ENCODE results near the gene SF3B2. TPM values are rescaled to one million over a fixed set of nuclear protein-coding genes. Genes with fewer than 3 reads are reported as not detected.
A peak's percentile ranks its signal among the peaks of the same experiment; 100 is the strongest.
"Not testable (repeated sequence)": the region's sequence is repeated elsewhere in the genome, so short reads cannot be mapped to it uniquely, and the experiment has no call there.

Gene SF3B2
- total RNA-seq, 1 experiment from 2014 or later: 300 TPM

DNA sequence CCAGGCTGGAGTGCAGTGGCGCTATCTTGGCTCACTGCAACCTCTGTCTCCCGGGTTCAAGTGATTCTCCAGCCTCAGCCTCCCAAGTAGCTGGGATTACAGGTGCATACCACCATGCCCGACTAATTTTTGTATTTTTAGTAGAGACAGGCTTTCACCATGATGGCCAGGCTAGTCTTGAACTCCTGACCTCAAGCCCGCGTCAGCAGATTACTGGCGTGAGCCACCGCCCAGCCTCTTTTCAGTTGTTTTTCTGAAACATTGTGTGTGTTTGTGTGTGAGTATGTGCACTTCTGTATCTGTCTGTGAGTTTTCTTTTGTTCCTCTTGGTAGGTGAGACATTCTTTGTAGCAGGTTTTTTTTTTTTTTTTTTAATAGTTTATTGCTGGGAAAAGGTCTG, 26.8 kb downstream of the SF3B2 start:
- POLR2A ChIA-PET; H3K36me3 ChIP-seq (ENCODE audit: control insufficient read depth in 1 of 2, insufficient read depth in 2 of 2, low read length in 2 of 2); H2AFZ ChIP-seq (ENCODE audit: low read depth, low read length, poor library complexity, severe bottlenecking); H3K9ac ChIP-seq (ENCODE audit: low read length); intact Hi-C loops (cut with micrococcal nuclease); DNase-seq (ENCODE audit: low read depth, low spot score); H3K4me2 ChIP-seq (ENCODE audit: low read length); H3K27ac ChIP-seq (ENCODE audit: low read depth, low read length); H4K20me1 ChIP-seq (ENCODE audit: insufficient read depth); H3K27me3 ChIP-seq (ENCODE audit: insufficient read depth, low read length); RAD21 ChIA-PET (ENCODE audit: low non-redundant PET in 1 of 2, low total read pairs in 2 of 2, uncharacterized antibody in 2 of 2, unreplicated experiment in 2 of 2); ATAC-seq; H3K9me2 ChIP-seq (ENCODE audit: insufficient read depth); H3K4me3 ChIP-seq (replicated peaks in 1 of 2; ENCODE audit: low read depth in 1 of 2, low read length in 2 of 2); BruUV-seq (replicated peaks); H3K9me3 ChIP-seq (ENCODE audit: control insufficient read depth in 1 of 2, insufficient read depth in 1 of 2, low read depth in 1 of 2, low read length in 2 of 2): not testable (repeated sequence)
- Histone ChIP-seq H3K79me2 (ENCODE audit: insufficient read depth, low read length) (peaks cover 38% of the 10 kb centered on the region), H3K4me1 (ENCODE audit: control insufficient read depth in 1 of 2, insufficient read depth in 2 of 2, low read length in 2 of 2) (peaks cover 43 to 63% of the 10 kb centered on the region in 2 experiments)
- CTCF ChIA-PET: interaction anchor here (1.4 kb wide), 1 partner anchor 11 kb away, joined by 3 read pairs; no protein-coding TSS in a partner anchor

DNA sequence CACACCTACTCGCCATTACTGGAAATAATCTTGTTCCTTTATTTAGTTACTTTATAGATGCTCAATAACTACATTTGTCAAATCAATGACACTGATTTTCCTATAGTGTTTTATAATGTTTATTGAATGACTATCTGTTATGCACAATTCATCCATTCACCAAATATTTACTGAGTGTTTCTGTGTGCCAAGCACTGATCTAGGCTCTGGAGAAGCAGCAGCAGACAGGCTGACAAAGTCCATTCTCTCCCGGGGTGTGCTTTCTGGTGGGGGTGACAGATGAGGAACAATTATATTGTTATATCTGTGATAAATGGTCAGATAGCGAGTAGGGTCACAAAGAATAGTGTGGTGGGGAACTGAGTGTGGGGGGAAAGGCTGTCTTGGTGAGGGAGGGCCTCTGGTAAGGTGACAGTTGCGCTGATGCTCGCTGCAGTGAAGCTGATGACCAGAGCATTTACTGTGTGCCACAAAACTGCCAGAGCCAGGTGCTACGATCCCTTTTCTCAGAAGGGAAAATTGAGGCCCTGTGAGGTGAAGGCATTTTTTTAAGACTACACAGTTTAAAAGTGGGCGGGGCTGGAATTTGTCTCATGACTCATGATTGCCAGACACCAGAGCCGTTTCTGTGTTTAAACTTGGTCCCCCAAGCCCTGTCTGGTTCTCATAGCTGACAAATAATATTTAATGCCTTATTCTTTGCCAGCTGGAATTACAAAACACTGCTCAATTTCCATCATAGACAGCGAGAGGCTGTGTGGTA, 28.1 kb downstream of the SF3B2 start:
- peak; percentile 77 for ATAC-seq
- H3K36me3 ChIP-seq (ENCODE audit: control insufficient read depth in 1 of 2, insufficient read depth in 2 of 2, low read length in 2 of 2): no peaks in the 10 kb centered on the region
- ChIA-PET RAD21 (ENCODE audit: low non-redundant PET in 1 of 2, low total read pairs in 2 of 2, uncharacterized antibody in 2 of 2, unreplicated experiment in 2 of 2) (no interaction called here), POLR2A (no interaction called here), CTCF (interaction anchor here (1.5 to 2.0 kb wide), 2 partner anchors 9 to 12 kb away, joined by 4 to 11 read pairs; no protein-coding TSS in a partner anchor)
- H3K79me2 ChIP-seq (ENCODE audit: insufficient read depth, low read length): peaks cover 41% of the 10 kb centered on the region
- H3K9ac ChIP-seq (ENCODE audit: low read length): peak overlapping the region; percentile 37
- peak; percentile 24 for DNase-seq (ENCODE audit: low read depth, low spot score)
- H3K9me3 ChIP-seq (ENCODE audit: control insufficient read depth in 1 of 2, insufficient read depth in 1 of 2, low read depth in 1 of 2, low read length in 2 of 2): no peaks in the 10 kb centered on the region
- no TSS peak for BruUV-seq (replicated peaks)
- H2AFZ ChIP-seq (ENCODE audit: low read depth, low read length, poor library complexity, severe bottlenecking): no peak overlapping the region
- intact Hi-C loops (cut with micrococcal nuclease): no loop called here
- H3K27ac ChIP-seq (ENCODE audit: low read depth, low read length): 0 out of 2 replicates have a peak overlapping the region, but pooled peaks have one; percentile 6
- H3K4me1 ChIP-seq (ENCODE audit: control insufficient read depth in 1 of 2, insufficient read depth in 2 of 2, low read length in 2 of 2): peaks cover 46 to 63% of the 10 kb centered on the region in 2 experiments
- peak overlapping the region; percentile 55 for H3K4me2 ChIP-seq (ENCODE audit: low read length)
- TF ChIP-seq EZH2phosphoT487 (IDR thresholded peaks at IDR 0.05; ENCODE audit: borderline replicate concordance): no peak
- peak; percentile 45; the same call in 1 of the 2 replicates for TF ChIP-seq FOSL1 (IDR thresholded peaks at IDR 0.05; ENCODE audit: low read depth)
- no peak for TF ChIP-seq SRF (IDR thresholded peaks at IDR 0.05; ENCODE audit: low read depth)
- no peak overlapping the region for H3K4me3 ChIP-seq (replicated peaks in 1 of 2; ENCODE audit: low read depth in 1 of 2, low read length in 2 of 2)
- no peaks in the 10 kb centered on the region for H3K27me3 ChIP-seq (ENCODE audit: insufficient read depth, low read length)
- no peaks in the 10 kb centered on the region for H3K9me2 ChIP-seq (ENCODE audit: insufficient read depth)
- no peaks in the 10 kb centered on the region for H4K20me1 ChIP-seq (ENCODE audit: insufficient read depth)
